K562 (cell line): ENCODE data around the gene CAMSAP3. TPM values are rescaled to one million over a fixed set of nuclear protein-coding genes. Genes with fewer than 3 reads are reported as not detected.

ENCODE experiments used
- ATF3 ChIP-seq, 2 experiments: fragments of 450-650 bp in 1 of 2; sonication (generic) in 1 of 2; formaldehyde crosslinking in 1 of 2; IDR thresholded peaks in 1 of 2; conservative IDR thresholded peaks in 1 of 2; 2 replicates each; pipeline versions ENCODE4 v1.6.1 to v1.8.1; 2016 to 2023; ENCODE audit warnings: mild to moderate bottlenecking in 2 of 2, moderate library complexity in 2 of 2, inconsistent platforms in 1 of 2, missing genetic modification reagents in 1 of 2
- BRD9 ChIP-seq: fragments of 450-650 bp; IDR thresholded peaks from 2 replicates; pipeline ENCODE4 v1.6.1; 2018; ENCODE audit warnings: low read depth; ENCODE audit not compliant: partially characterized antibody
- CEBPZ ChIP-seq: fragments of 150-350 bp; IDR thresholded peaks from 2 replicates; pipeline ENCODE4 v1.6.1; 2014; ENCODE audit warnings: low read depth, mild to moderate bottlenecking, low read length, borderline replicate concordance
- ELK3 ChIP-seq: fragments of 450-650 bp; formaldehyde crosslinking; IDR thresholded peaks from 2 replicates; pipeline ENCODE4 v1.4.0; 2020; ENCODE audit warnings: mild to moderate bottlenecking
- ESRRA ChIP-seq: fragments of 450-650 bp; IDR thresholded peaks from 2 replicates; pipeline ENCODE4 v1.6.1; 2014; ENCODE audit warnings: low read depth, mild to moderate bottlenecking, moderate library complexity, borderline replicate concordance
- EWSR1 ChIP-seq: fragments of 450-650 bp; IDR thresholded peaks from 2 replicates; pipeline ENCODE4 v1.6.1; 2018; ENCODE audit warnings: borderline replicate concordance, mild to moderate bottlenecking, low read depth, moderate library complexity; ENCODE audit not compliant: partially characterized antibody
- HMG20A ChIP-seq: fragments of 450-650 bp; formaldehyde crosslinking; conservative IDR thresholded peaks from 2 replicates; pipeline ENCODE4 v1.4.0; 2020; ENCODE audit warnings: mild to moderate bottlenecking, mixed read lengths
- ILK ChIP-seq: fragments of 450-650 bp; IDR thresholded peaks from 2 replicates; pipeline ENCODE4 v1.6.1; 2016; ENCODE audit warnings: missing genetic modification characterization, low read depth, mild to moderate bottlenecking, missing compliant biosample characterization, moderate library complexity, borderline replicate concordance
- KDM5B ChIP-seq: fragments of 200-600 bp; sonication (generic); IDR thresholded peaks from 2 replicates; pipeline ENCODE4 v1.6.1; 2012; ENCODE audit warnings: low read depth, mild to moderate bottlenecking, moderate library complexity, low read length, control low read depth, inconsistent platforms; ENCODE audit not compliant: insufficient replicate concordance
- LEF1 ChIP-seq: fragments of 450-650 bp; IDR thresholded peaks from 2 replicates; pipeline ENCODE4 v1.6.1; 2016; ENCODE audit warnings: mild to moderate bottlenecking
- MXI1 ChIP-seq: IDR thresholded peaks from 2 replicates; pipeline ENCODE4 v1.6.1; 2011; ENCODE audit warnings: low read depth, mild to moderate bottlenecking, improper control_type of control experiment, low read length
- NELFE ChIP-seq: IDR thresholded peaks from 2 replicates; pipeline ENCODE4 v1.6.1; 2011; ENCODE audit warnings: mild to moderate bottlenecking; ENCODE audit not compliant: insufficient read depth, insufficient read length
- NFYB ChIP-seq: IDR thresholded peaks from 2 replicates; pipeline ENCODE4 v1.6.1; 2011; ENCODE audit warnings: mild to moderate bottlenecking, moderate library complexity; ENCODE audit not compliant: insufficient read length; ENCODE audit errors: extremely low read depth
- RBM22 ChIP-seq: fragments of 200-400 bp; formaldehyde crosslinking; IDR thresholded peaks from 2 replicates; pipeline ENCODE4 v1.6.1; 2018; ENCODE audit warnings: low read length, low read depth; ENCODE audit not compliant: poor library complexity, severe bottlenecking
- SMARCE1 ChIP-seq: fragments of 450-650 bp; IDR thresholded peaks from 2 replicates; pipeline ENCODE4 v1.7.1; 2016; ENCODE audit warnings: mild to moderate bottlenecking
- SRF ChIP-seq, 2 experiments: fragments of 250-450, 450-650 bp in 1 of 2; sonication (Bioruptor Pico) in 1 of 2; sonication (generic) in 1 of 2; formaldehyde crosslinking; IDR thresholded peaks; 2 replicates each; pipeline versions ENCODE4 v1.5.0 to v1.5.1; 2020 to 2022; ENCODE audit warnings: mild to moderate bottlenecking in 1 of 2, missing genetic modification reagents in 1 of 2
- ZEB2 ChIP-seq: fragments of 450-650 bp; IDR thresholded peaks from 2 replicates; pipeline ENCODE4 v1.6.1; 2016
- ZFPM2 ChIP-seq: fragments of 250-450 bp; sonication (Bioruptor Pico); IDR thresholded peaks from 2 replicates; pipeline ENCODE4 v1.5.1; 2022; ENCODE audit warnings: mild to moderate bottlenecking
- ZNF253 ChIP-seq: fragments of 250-450 bp; sonication (Bioruptor Pico); conservative IDR thresholded peaks from 2 replicates; pipeline ENCODE4 v1.6.1; 2021; ENCODE audit warnings: mild to moderate bottlenecking
- ZNF644 ChIP-seq: fragments of 200-800 bp; sonication (Bioruptor generic); IDR thresholded peaks from 2 replicates; pipeline ENCODE4 v1.6.1; 2016; ENCODE audit warnings: low read depth, missing genetic modification characterization, missing compliant biosample characterization
- polyA plus RNA-seq, 8 experiments: library from polyadenylated mRNA; depleted of rRNA in 4 of 8; stranded (reverse) in 5 of 8; unstranded in 3 of 8; fragments of >200 nt; fragmentation: Nextera tagmentation in 2 of 8; fragmentation: Illumina TruSeq in 1 of 8; extraction: Ambion mirVana in 2 of 8; extraction: Trizol in 1 of 8; gene quantifications; 2 replicates each; pipeline versions ENCODE4 v1.2.1 to v1.2.3, GENCODE V29; 2011 to 2014; ENCODE audit warnings: inconsistent platforms in 1 of 8, missing spikeins in 1 of 8
- total RNA-seq, 7 experiments: library from RNA; depleted of rRNA in 6 of 7; stranded (reverse); fragments of >200 nt in 6 of 7; fragmentation: Illumina TruSeq in 2 of 7; extraction: Trizol in 2 of 7; gene quantifications; 2 replicates each; pipeline versions ENCODE4 v1.2.1 to v1.2.3, GENCODE V29; 2011 to 2021; ENCODE audit warnings: low replicate concordance in 1 of 7

CAMSAP3 gene
- total and polyA plus RNA-seq, 9 of the 15 experiments (the other 6 are each of a cell fraction or from before 2014, with no cell fraction given), result 0.01 to 0.89 (median 0.22) TPM; not detected in 1

- TF ChIP-seq ZEB2 (0 out of 2 replicates have a peak, but pooled peaks have one; percentile 40), BRD9 (no peak), ZNF253 (CRISPR knock-in tag) (no peak), SMARCE1 (peak; percentile 35; the same call in 1 of the 2 replicates), MXI1 (no peak), KDM5B (no peak), ZNF644 (tag) (no peak), LEF1 (peak; percentile 100), RBM22 (no peak), NELFE (no peak), CEBPZ (no peak), ATF3 (IDR thresholded peaks at IDR 0.05) (peak; percentile 96), ATF3 (CRISPR knock-in tag; conservative IDR thresholded peaks at IDR 0.05) (no peak; the same call in none of the 2 replicates), ELK3 (CRISPR knock-in tag) (no peak), ZFPM2 (CRISPR knock-in tag) (no peak), HMG20A (CRISPR knock-in tag) (no peak), NFYB (no peak), SRF (CRISPR knock-in tag; IDR thresholded peaks at IDR 0.05) (no peak), EWSR1 (no peak), ESRRA (peak; percentile 75; the same call in 1 of the 2 replicates), ILK (tag) (no peak)
Observed at GRCh38 chr19:7652061-7652641, 56.5 kb downstream of the CAMSAP3 start (continued).
